IMR-90 (cell line): Measurements from ENCODE around the gene LTA. TPM values are rescaled to one million over a fixed set of nuclear protein-coding genes. Genes with fewer than 3 reads are reported as not detected.

Source experiments
- ATAC-seq: fragments of 200-7000 bp; cut with Tn5 transposase; 2 replicates; pipeline ENCODE4 v1.9.1; 2020; ENCODE audit warnings: low read depth, mild to moderate bottlenecking, moderate library complexity
- BruUV-seq: library from RNA; stranded (reverse); fragments of 400-500 nt; replicated peaks from 2 replicates; lab custom pipeline; 2021; lab: Mats Ljungman, UMichigan
- CTCF ChIA-PET: fragments of 300-600 bp; formaldehyde crosslinking; extraction: SDS; loops from one replicate; lab custom pipeline; 2021; ENCODE audit warnings: antibody characterized with exemption; lab: Yijun Ruan, JAX
- POLR2A ChIA-PET: fragments of 300-600 bp; sonication (Branson Sonifier 250); formaldehyde crosslinking; loops from one replicate; lab custom pipeline; 2022; ENCODE audit warnings: antibody characterized with exemption; ENCODE audit not compliant: unreplicated experiment; lab: Charles Lee
- DNase-seq: peaks from one replicate; pipeline ENCODE4 v3.0.0; 2013
- H2AFZ ChIP-seq: replicated peaks from 2 replicates; pipeline ENCODE3; 2013; ENCODE audit warnings: low read length, mild to moderate bottlenecking; ENCODE audit not compliant: poor library complexity
- H2AK5ac ChIP-seq: 2 replicates; pipeline ENCODE4 v1.6.1; 2013; ENCODE audit warnings: low read depth, low read length, inconsistent platforms
- H2AK9ac ChIP-seq: replicated peaks from 2 replicates; pipeline ENCODE3; 2013; ENCODE audit warnings: mild to moderate bottlenecking, low read depth, low read length, moderate library complexity; ENCODE audit not compliant: poor library complexity
- H2BK120ac ChIP-seq: 2 replicates; pipeline ENCODE4 v1.6.1; 2013; ENCODE audit warnings: low read depth, low read length, inconsistent platforms
- H2BK15ac ChIP-seq: 3 replicates; pipeline ENCODE4 v1.6.1; 2013; ENCODE audit warnings: low read depth, low read length, inconsistent platforms
- H2BK20ac ChIP-seq: 2 replicates; pipeline ENCODE4 v1.6.1; 2013; ENCODE audit warnings: low read depth, mild to moderate bottlenecking, inconsistent platforms, low read length, moderate library complexity
- H2BK5ac ChIP-seq: 2 replicates; pipeline ENCODE4 v1.6.1; 2013; ENCODE audit warnings: mild to moderate bottlenecking, low read depth, low read length, inconsistent platforms; ENCODE audit not compliant: poor library complexity, severe bottlenecking
- H3K14ac ChIP-seq: replicated peaks from 2 replicates; pipeline ENCODE4 v1.6.1; 2013; ENCODE audit warnings: low read depth, low read length, inconsistent platforms
- H3K18ac ChIP-seq: 2 replicates; pipeline ENCODE4 v1.6.1; 2013; ENCODE audit warnings: low read depth, low read length, control low read depth
- H3K23ac ChIP-seq: 2 replicates; pipeline ENCODE4 v1.6.1; 2013; ENCODE audit warnings: low read depth, low read length, inconsistent platforms
- H3K27ac ChIP-seq: 2 replicates; pipeline ENCODE4 v1.5.1; 2013; ENCODE audit warnings: mild to moderate bottlenecking, control low read depth, low read length; ENCODE audit not compliant: insufficient read depth
- H3K27me3 ChIP-seq: 2 replicates; pipeline ENCODE4 v1.6.1; 2013; ENCODE audit warnings: low read length; ENCODE audit not compliant: control insufficient read depth, insufficient read depth
- H3K36me3 ChIP-seq: 2 replicates; pipeline ENCODE4 v1.6.1; 2013; ENCODE audit warnings: low read length, mixed read lengths; ENCODE audit not compliant: control insufficient read depth, insufficient read depth
- H3K4ac ChIP-seq: 2 replicates; pipeline ENCODE4 v1.6.1; 2013; ENCODE audit warnings: low read depth, low read length, inconsistent platforms
- H3K4me1 ChIP-seq: 2 replicates; pipeline ENCODE4 v1.6.1; 2013; ENCODE audit warnings: low read length, mixed read lengths; ENCODE audit not compliant: control insufficient read depth, insufficient read depth
- H3K4me2 ChIP-seq: 2 replicates; pipeline ENCODE4 v1.6.1; 2013; ENCODE audit warnings: low read depth, mild to moderate bottlenecking, control low read depth, low read length, moderate library complexity
- H3K4me3 ChIP-seq: 2 replicates; pipeline ENCODE4 v1.5.1; 2013; ENCODE audit warnings: low read depth, mild to moderate bottlenecking, control low read depth, low read length, moderate library complexity; ENCODE audit not compliant: insufficient read depth
- H3K56ac ChIP-seq: 2 replicates; pipeline ENCODE4 v1.6.1; 2013; ENCODE audit warnings: low read length, inconsistent platforms; ENCODE audit not compliant: insufficient read depth; ENCODE audit errors: extremely low read depth
- H3K79me1 ChIP-seq, 2 experiments: 2 replicates each; pipeline ENCODE4 v1.6.1; 2013; ENCODE audit warnings: low read length in 2 of 2, inconsistent platforms in 1 of 2, low read depth in 1 of 2
- H3K9ac ChIP-seq: 2 replicates; pipeline ENCODE4 v1.6.1; 2013; ENCODE audit warnings: low read depth, low read length, control low read depth
- H3K9me1 ChIP-seq: 2 replicates; pipeline ENCODE4 v1.6.1; 2013; ENCODE audit warnings: low read length, inconsistent platforms; ENCODE audit not compliant: insufficient read depth
- H3K9me3 ChIP-seq: 2 replicates; pipeline ENCODE4 v1.6.1; 2013; ENCODE audit warnings: low read length; ENCODE audit not compliant: control insufficient read depth, insufficient read depth
- H4K20me1 ChIP-seq: 2 replicates; pipeline ENCODE4 v1.6.1; 2013; ENCODE audit warnings: low read length, inconsistent platforms; ENCODE audit not compliant: insufficient read depth
- H4K5ac ChIP-seq: 2 replicates; pipeline ENCODE4 v1.6.1; 2013; ENCODE audit warnings: mild to moderate bottlenecking, low read depth, low read length, control low read depth
- H4K8ac ChIP-seq, 2 experiments: 2 replicates each; pipeline ENCODE4 v1.6.1; 2013; ENCODE audit warnings: low read depth in 2 of 2, low read length in 2 of 2, control low read depth in 1 of 2, inconsistent platforms in 1 of 2
- H4K91ac ChIP-seq: 2 replicates; pipeline ENCODE4 v1.6.1; 2013; ENCODE audit warnings: low read depth, low read length, inconsistent platforms; ENCODE audit not compliant: insufficient read depth
- BHLHE40 ChIP-seq: fragments of 150-350 bp; IDR thresholded peaks from 2 replicates; pipeline ENCODE4 v1.6.1; 2016; ENCODE audit warnings: mild to moderate bottlenecking, low read depth, low read length
- CEBPB ChIP-seq: IDR thresholded peaks from 2 replicates; pipeline ENCODE4 v1.6.1; 2012; ENCODE audit warnings: low read depth, low read length, improper control_type of control experiment
- CHD1 ChIP-seq: IDR thresholded peaks from 2 replicates; pipeline ENCODE4 v1.6.1; 2012; ENCODE audit warnings: low read depth, low read length, improper control_type of control experiment
- CTCF ChIP-seq: conservative IDR thresholded peaks from 2 replicates; pipeline ENCODE4 v1.5.1; 2012; ENCODE audit warnings: mild to moderate bottlenecking, low read depth, low read length, improper control_type of control experiment
- ELK1 ChIP-seq: fragments of 150-350 bp; IDR thresholded peaks from 2 replicates; pipeline ENCODE4 v1.6.1; 2016; ENCODE audit warnings: low read depth, mild to moderate bottlenecking, low read length, moderate library complexity, borderline replicate concordance
- FOS ChIP-seq: fragments of 150-350 bp; IDR thresholded peaks from 2 replicates; pipeline ENCODE4 v1.6.1; 2016; ENCODE audit warnings: low read depth, low read length
- MAFK ChIP-seq: IDR thresholded peaks from 2 replicates; pipeline ENCODE4 v1.6.1; 2012; ENCODE audit warnings: low read depth, low read length, improper control_type of control experiment
- MAZ ChIP-seq: IDR thresholded peaks from 2 replicates; pipeline ENCODE4 v1.6.1; 2012; ENCODE audit warnings: low read depth, mild to moderate bottlenecking, low read length, improper control_type of control experiment, moderate library complexity, borderline replicate concordance
- MXI1 ChIP-seq: IDR thresholded peaks from 2 replicates; pipeline ENCODE4 v1.6.1; 2012; ENCODE audit warnings: low read depth, mild to moderate bottlenecking, low read length, moderate library complexity, borderline replicate concordance
- POLR2A ChIP-seq: IDR thresholded peaks from 2 replicates; pipeline ENCODE4 v1.6.1; 2012; ENCODE audit warnings: mild to moderate bottlenecking, low read depth, low read length
- RAD21 ChIP-seq: IDR thresholded peaks from 2 replicates; pipeline ENCODE4 v1.6.1; 2012; ENCODE audit warnings: low read length, improper control_type of control experiment
- RCOR1 ChIP-seq: IDR thresholded peaks from 2 replicates; pipeline ENCODE4 v1.6.1; 2012; ENCODE audit warnings: mild to moderate bottlenecking, low read length, improper control_type of control experiment; ENCODE audit not compliant: insufficient replicate concordance
- RFX5 ChIP-seq: IDR thresholded peaks from 2 replicates; pipeline ENCODE4 v1.8.0; 2012; ENCODE audit warnings: low read depth, mild to moderate bottlenecking, low read length, moderate library complexity
- SMC3 ChIP-seq: fragments of 150-350 bp; IDR thresholded peaks from 2 replicates; pipeline ENCODE4 v1.6.1; 2016; ENCODE audit warnings: low read depth, mild to moderate bottlenecking, antibody characterized with exemption, low read length, moderate library complexity
- USF2 ChIP-seq: fragments of 150-350 bp; IDR thresholded peaks from 2 replicates; pipeline ENCODE4 v1.6.1; 2017; ENCODE audit warnings: mild to moderate bottlenecking, antibody characterized with exemption, low read length, low read depth
- WGBS, 2 experiments: methylation state at CpG; one replicate each; pipeline versions ENCODE4 v1.1.5 to v1.1.7; 2013; ENCODE audit warnings: missing lambda C conversion rate in 2 of 2; ENCODE audit not compliant: insufficient read length in 1 of 2; ENCODE audit errors: extremely low coverage in 2 of 2; 5-methylcytosine and 5-hydroxymethylcytosine counted together
- dilution Hi-C: fragments of 300-500 bp; cut with HindIII; formaldehyde crosslinking; loops from one replicate; pipeline ENCODE4 v1.14.3; 2018; ENCODE audit warnings: low sequenced_read_pairs; ENCODE audit not compliant: unreplicated experiment
- in situ Hi-C: fragments of 300-500 bp; cut with MboI; formaldehyde crosslinking; loops from 3 replicates; pipeline ENCODE4 v1.14.3; 2019; ENCODE audit warnings: low sequenced_read_pairs, inconsistent platforms, mixed read lengths
- intact Hi-C: fragments of 100-400 bp; cut with micrococcal nuclease; formaldehyde crosslinking; loops from 2 replicates; pipeline ENCODE4 v1.10.0; 2022
- polyA plus RNA-seq, 3 experiments: library from polyadenylated mRNA; depleted of rRNA; stranded (reverse); fragments of >200 nt; gene quantifications; 2 replicates each; pipeline ENCODE4 v1.2.3, GENCODE V29; 2012; ENCODE audit warnings: low replicate concordance in 1 of 3
- total RNA-seq: library from RNA; depleted of rRNA; stranded (reverse); fragments of >200 nt; gene quantifications from 2 replicates; pipeline ENCODE4 v1.2.3, GENCODE V29; 2012

The LTA gene
- total and polyA plus RNA-seq, 2 of the 4 experiments (the other 2 are of a cell fraction), result not detected

- no peak for DNase-seq
- H3K4ac ChIP-seq, result no peak overlapping the region
- H3K27ac ChIP-seq, result no peak overlapping the region
- H4K8ac ChIP-seq, result no peak overlapping the region
- dilution Hi-C loops, result no loop called here
- no peak overlapping the region for H2AK9ac ChIP-seq
- intact Hi-C loops, result no loop called here
- no peak overlapping the region for H2BK15ac ChIP-seq
- ATAC-seq, result no peak
- peaks cover 39% of the 10 kb centered on the region for H3K27me3 ChIP-seq
- H3K9me1 ChIP-seq, result no peaks in the 10 kb centered on the region
- no peak overlapping the region for H2BK20ac ChIP-seq
- no peak overlapping the region for H4K5ac ChIP-seq
- no peaks in the 10 kb centered on the region for H3K4me1 ChIP-seq
- WGBS, 2 experiments, result 70% methylated on average over 7 of the region's 9 CpGs; no CpG with 5 or more reads in 1 of the 2 experiments
- H3K9ac ChIP-seq, result no peak overlapping the region
- no peaks in the 10 kb centered on the region for H3K9me3 ChIP-seq
- no peak overlapping the region for H3K18ac ChIP-seq
- H2AK5ac ChIP-seq, result no peak overlapping the region
- H2AFZ ChIP-seq, result no peak overlapping the region
- no peak overlapping the region for H3K56ac ChIP-seq
- no peak overlapping the region for H3K14ac ChIP-seq
- no peaks in the 10 kb centered on the region for H3K79me1 ChIP-seq
- no peak overlapping the region for H2BK120ac ChIP-seq
- H3K36me3 ChIP-seq, result no peaks in the 10 kb centered on the region
- no peak overlapping the region for H4K91ac ChIP-seq
- no peak overlapping the region for H3K23ac ChIP-seq
- no peak overlapping the region for H3K4me3 ChIP-seq
- no peaks in the 10 kb centered on the region for H4K20me1 ChIP-seq
- ChIA-PET CTCF (interaction anchor here (1.4 kb wide), 1 partner anchor 21 kb away, joined by 3 read pairs; no protein-coding TSS in a partner anchor), POLR2A (no interaction called here)
- no TSS peak for BruUV-seq
- no peak overlapping the region for H2BK5ac ChIP-seq
- H3K4me2 ChIP-seq, result no peak overlapping the region
- in situ Hi-C loops, result no loop called here
- TF ChIP-seq MAFK (no peak), CEBPB (no peak), RFX5 (no peak), SMC3 (no peak), MAZ (no peak), MXI1 (no peak), POLR2A (no peak), BHLHE40 (no peak), CTCF (no peak), RAD21 (no peak), FOS (no peak), ELK1 (no peak), CHD1 (no peak), USF2 (no peak), RCOR1 (no peak)
These were observed 1.4 kb downstream of the LTA start for GRCh38 chr6:31573239-31574105.
